Body of pancreas (tissue), 4 donors: ENCODE measurements around the gene WDR3.

Experiments
- CTCF ChIP-seq, 7 experiments: fragments of 450-650 bp in 4 of 7; fragments of 200-600 bp in 3 of 7; sonication (generic) in 3 of 7; IDR thresholded peaks; one replicate each; pipeline ENCODE4 v1.5.1; 2016 to 2019; ENCODE audit warnings: antibody characterized with exemption in 7 of 7
- POLR2A ChIP-seq, 3 donors: fragments of 450-650 bp; IDR thresholded peaks; one replicate each; pipeline ENCODE4 v1.6.1; 2016; ENCODE audit warnings: antibody characterized with exemption in 3 of 3, mild to moderate bottlenecking in 2 of 3

GRCh38 chr1:117976381-117976780, 46.8 kb downstream of the WDR3 start:
- no peak for TF ChIP-seq CTCF (IDR thresholded peaks at IDR 0.05)
- TF ChIP-seq POLR2A (IDR thresholded peaks at IDR 0.05) = no peak
